ENCODE data around the gene CCDC92. TPM values are rescaled to one million over a fixed set of nuclear protein-coding genes. Genes with fewer than 3 reads are reported as not detected.

The CCDC92 gene
- polyA plus RNA-seq, 2 of the 4 experiments (the other 2 are of a cell fraction), result 27.2 to 27.5 TPM

- 94% methylated on average over 45 of the region's 46 CpGs for WGBS (ENCODE audit: missing lambda C conversion rate)
- H3K27ac ChIP-seq, result no peak overlapping the region
- POLR2A ChIA-PET, result no interaction called here
- CTCF ChIA-PET, result interaction anchor here (1.3 kb wide), 1 partner anchor 32 kb away, joined by 6 read pairs; no protein-coding TSS in a partner anchor
- TF ChIP-seq NPAS2 (CRISPR knock-in tag; IDR thresholded peaks at IDR 0.05; ENCODE audit: borderline replicate concordance), result no peak
- H3K9me3 ChIP-seq, result no peaks in the 10 kb centered on the region
- FAIRE-seq, result no peak
- ATAC-seq, result no peak
- no peak overlapping the region for H3K4me3 ChIP-seq
- H3K4me1 ChIP-seq, result no peaks in the 10 kb centered on the region
- H3K4me2 ChIP-seq, result no peak overlapping the region
- no peak for DNase-seq (ENCODE audit: low read depth in 1 of 2, low spot score in 1 of 2)
Measured at GRCh38 chr12:123936956-123937706, 35.5 kb downstream of the CCDC92 start.

- POLR2A ChIA-PET, result no interaction called here
- DNase-seq (ENCODE audit: low read depth in 1 of 2, low spot score in 1 of 2) (no peak), ATAC-seq (no peak), FAIRE-seq (no peak)
- no peak overlapping the region for H3K4me3 ChIP-seq
- no peaks in the 10 kb centered on the region; the same call in 2 of the 3 replicates for H3K9me3 ChIP-seq
- TF ChIP-seq MAX (IDR thresholded peaks at IDR 0.05), result no peak
- no peak for TF ChIP-seq TFCP2L1 (CRISPR knock-in tag; IDR thresholded peaks at IDR 0.05)
- TF ChIP-seq BHLHE40 (IDR thresholded peaks at IDR 0.05; ENCODE audit: low read depth, low read length), result no peak
- TF ChIP-seq BCL3 (IDR thresholded peaks at IDR 0.05), result no peak
- no peak for TF ChIP-seq RARB (CRISPR knock-in tag; IDR thresholded peaks at IDR 0.05)
- no peak for TF ChIP-seq HOXB5 (CRISPR knock-in tag; IDR thresholded peaks at IDR 0.05)
- no peak for TF ChIP-seq NR3C1 (IDR thresholded peaks at IDR 0.05)
- no peak for TF ChIP-seq RFX5 (IDR thresholded peaks at IDR 0.05)
- TF ChIP-seq SMC3 (IDR thresholded peaks at IDR 0.05), result no peak
- TF ChIP-seq RNF2 (IDR thresholded peaks at IDR 0.05; ENCODE audit: borderline replicate concordance, low read depth), result no peak
- TF ChIP-seq E2F6 (IDR thresholded peaks at IDR 0.05; ENCODE audit: borderline replicate concordance, low read depth), result no peak
- no peak for TF ChIP-seq NPAS2 (CRISPR knock-in tag; IDR thresholded peaks at IDR 0.05; ENCODE audit: borderline replicate concordance)
- TF ChIP-seq KDM5A (IDR thresholded peaks at IDR 0.05), result no peak
- H3K4me2 ChIP-seq, result no peak overlapping the region
- WGBS (ENCODE audit: missing lambda C conversion rate), result 96% methylated on average over 18 of the region's 18 CpGs
- H3K27ac ChIP-seq, result no peak overlapping the region
- no peaks in the 10 kb centered on the region for H3K4me1 ChIP-seq
- CTCF ChIA-PET, result interaction anchor here (0.9 to 1.3 kb wide), 2 partner anchors 23 to 31 kb away, joined by 3 to 6 read pairs; no protein-coding TSS in a partner anchor
Measured at GRCh38 chr12:123936471-123936870, 36.2 kb downstream of the CCDC92 start.

- 93% methylated on average over 7 of the region's 7 CpGs for WGBS (ENCODE audit: missing lambda C conversion rate)
- DNase-seq (ENCODE audit: low read depth in 1 of 2, low spot score in 1 of 2) (no peak), ATAC-seq (no peak), FAIRE-seq (no peak)
- H3K4me3 ChIP-seq, result no peak overlapping the region
- no peaks in the 10 kb centered on the region for H3K4me1 ChIP-seq
- ChIA-PET POLR2A (no interaction called here), CTCF (interaction anchor here (0.9 to 1.3 kb wide), 2 partner anchors 22 to 31 kb away, joined by 3 to 6 read pairs; no protein-coding TSS in a partner anchor)
- TF ChIP-seq MAFK (IDR thresholded peaks at IDR 0.05; ENCODE audit: partially characterized antibody) (no peak), SMC3 (IDR thresholded peaks at IDR 0.05) (no peak), KDM1A (IDR thresholded peaks at IDR 0.05; ENCODE audit: low read depth) (no peak), TFCP2L1 (CRISPR knock-in tag; IDR thresholded peaks at IDR 0.05) (no peak), USF2 (IDR thresholded peaks at IDR 0.05) (no peak), MAX (IDR thresholded peaks at IDR 0.05) (no peak), MAZ (IDR thresholded peaks at IDR 0.05; ENCODE audit: borderline replicate concordance, low read depth, low read length) (no peak), PHF8 (IDR thresholded peaks at IDR 0.05; ENCODE audit: borderline replicate concordance, low read depth) (no peak), FOXS1 (CRISPR knock-in tag; IDR thresholded peaks at IDR 0.05) (no peak), HES2 (IDR thresholded peaks at IDR 0.05) (no peak)
- H3K4me2 ChIP-seq, result no peak overlapping the region
- no peaks in the 10 kb centered on the region; the same call in 2 of the 3 replicates for H3K9me3 ChIP-seq
- no peak overlapping the region for H3K27ac ChIP-seq
Measured at GRCh38 chr12:123935956-123936355, 36.7 kb downstream of the CCDC92 start.

Data from A549 (cell line).